Measurements from ENCODE around the gene FAM222B. TPM values are rescaled to one million over a fixed set of nuclear protein-coding genes. Genes with fewer than 3 reads are reported as not detected.

The FAM222B gene
- total and polyA plus RNA-seq, 9 of the 15 experiments (the other 6 are each of a cell fraction or from before 2014, with no cell fraction given): 4.0 to 34.6 (median 7.5) TPM

GRCh38 chr17:28735242-28735722, 107.3 kb downstream of the FAM222B start (continued):
- TF ChIP-seq, protein P1, sequence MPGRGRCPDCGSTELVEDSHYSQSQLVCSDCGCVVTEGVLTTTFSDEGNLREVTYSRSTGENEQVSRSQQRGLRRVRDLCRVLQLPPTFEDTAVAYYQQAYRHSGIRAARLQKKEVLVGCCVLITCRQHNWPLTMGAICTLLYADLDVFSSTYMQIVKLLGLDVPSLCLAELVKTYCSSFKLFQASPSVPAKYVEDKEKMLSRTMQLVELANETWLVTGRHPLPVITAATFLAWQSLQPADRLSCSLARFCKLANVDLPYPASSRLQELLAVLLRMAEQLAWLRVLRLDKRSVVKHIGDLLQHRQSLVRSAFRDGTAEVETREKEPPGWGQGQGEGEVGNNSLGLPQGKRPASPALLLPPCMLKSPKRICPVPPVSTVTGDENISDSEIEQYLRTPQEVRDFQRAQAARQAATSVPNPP (IDR thresholded peaks at IDR 0.05; ENCODE audit: borderline replicate concordance, insufficient read depth, insufficient read length): no peak
- 0 out of 4 replicates have a peak, but pooled peaks of 1 of the 2 experiments have one; percentile 25 for TF ChIP-seq SRF (CRISPR knock-in tag; IDR thresholded peaks at IDR 0.05)
- no peak for TF ChIP-seq IRF1 (CRISPR knock-in tag; IDR thresholded peaks at IDR 0.05; ENCODE audit: borderline replicate concordance)
- no peak for TF ChIP-seq MXI1 (IDR thresholded peaks at IDR 0.05; ENCODE audit: low read depth, low read length)
- TF ChIP-seq ZNF707 (CRISPR knock-in tag; conservative IDR thresholded peaks at IDR 0.05): no peak
- no peak for TF ChIP-seq NR1H2 (CRISPR knock-in tag; IDR thresholded peaks at IDR 0.05)
- TF ChIP-seq HINFP (tag; conservative IDR thresholded peaks at IDR 0.05; ENCODE audit: low read depth): 0 out of 2 replicates have a peak, but pooled peaks have one; percentile 30
- TF ChIP-seq ZNF780A (CRISPR knock-in tag; IDR thresholded peaks at IDR 0.05): no peak
- TF ChIP-seq RBM34 (IDR thresholded peaks at IDR 0.05; ENCODE audit: borderline replicate concordance, insufficient read depth, low read length): no peak
- TF ChIP-seq HNRNPLL (IDR thresholded peaks at IDR 0.05; ENCODE audit: low read depth, low read length, poor library complexity, severe bottlenecking): no peak
- TF ChIP-seq, protein P2, sequence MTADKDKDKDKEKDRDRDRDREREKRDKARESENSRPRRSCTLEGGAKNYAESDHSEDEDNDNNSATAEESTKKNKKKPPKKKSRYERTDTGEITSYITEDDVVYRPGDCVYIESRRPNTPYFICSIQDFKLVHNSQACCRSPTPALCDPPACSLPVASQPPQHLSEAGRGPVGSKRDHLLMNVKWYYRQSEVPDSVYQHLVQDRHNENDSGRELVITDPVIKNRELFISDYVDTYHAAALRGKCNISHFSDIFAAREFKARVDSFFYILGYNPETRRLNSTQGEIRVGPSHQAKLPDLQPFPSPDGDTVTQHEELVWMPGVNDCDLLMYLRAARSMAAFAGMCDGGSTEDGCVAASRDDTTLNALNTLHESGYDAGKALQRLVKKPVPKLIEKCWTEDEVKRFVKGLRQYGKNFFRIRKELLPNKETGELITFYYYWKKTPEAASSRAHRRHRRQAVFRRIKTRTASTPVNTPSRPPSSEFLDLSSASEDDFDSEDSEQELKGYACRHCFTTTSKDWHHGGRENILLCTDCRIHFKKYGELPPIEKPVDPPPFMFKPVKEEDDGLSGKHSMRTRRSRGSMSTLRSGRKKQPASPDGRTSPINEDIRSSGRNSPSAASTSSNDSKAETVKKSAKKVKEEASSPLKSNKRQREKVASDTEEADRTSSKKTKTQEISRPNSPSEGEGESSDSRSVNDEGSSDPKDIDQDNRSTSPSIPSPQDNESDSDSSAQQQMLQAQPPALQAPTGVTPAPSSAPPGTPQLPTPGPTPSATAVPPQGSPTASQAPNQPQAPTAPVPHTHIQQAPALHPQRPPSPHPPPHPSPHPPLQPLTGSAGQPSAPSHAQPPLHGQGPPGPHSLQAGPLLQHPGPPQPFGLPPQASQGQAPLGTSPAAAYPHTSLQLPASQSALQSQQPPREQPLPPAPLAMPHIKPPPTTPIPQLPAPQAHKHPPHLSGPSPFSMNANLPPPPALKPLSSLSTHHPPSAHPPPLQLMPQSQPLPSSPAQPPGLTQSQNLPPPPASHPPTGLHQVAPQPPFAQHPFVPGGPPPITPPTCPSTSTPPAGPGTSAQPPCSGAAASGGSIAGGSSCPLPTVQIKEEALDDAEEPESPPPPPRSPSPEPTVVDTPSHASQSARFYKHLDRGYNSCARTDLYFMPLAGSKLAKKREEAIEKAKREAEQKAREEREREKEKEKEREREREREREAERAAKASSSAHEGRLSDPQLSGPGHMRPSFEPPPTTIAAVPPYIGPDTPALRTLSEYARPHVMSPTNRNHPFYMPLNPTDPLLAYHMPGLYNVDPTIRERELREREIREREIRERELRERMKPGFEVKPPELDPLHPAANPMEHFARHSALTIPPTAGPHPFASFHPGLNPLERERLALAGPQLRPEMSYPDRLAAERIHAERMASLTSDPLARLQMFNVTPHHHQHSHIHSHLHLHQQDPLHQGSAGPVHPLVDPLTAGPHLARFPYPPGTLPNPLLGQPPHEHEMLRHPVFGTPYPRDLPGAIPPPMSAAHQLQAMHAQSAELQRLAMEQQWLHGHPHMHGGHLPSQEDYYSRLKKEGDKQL (CRISPR knock-in tag; IDR thresholded peaks at IDR 0.05; ENCODE audit: borderline replicate concordance): no peak
- no peak for TF ChIP-seq SREBF1 (IDR thresholded peaks at IDR 0.05; ENCODE audit: borderline replicate concordance, low read depth, low read length)
- peak; percentile 67; the same call in 1 of the 2 replicates for TF ChIP-seq CTBP1 (IDR thresholded peaks at IDR 0.05; ENCODE audit: borderline replicate concordance)
- TF ChIP-seq MYBL2 (IDR thresholded peaks at IDR 0.05; ENCODE audit: low read depth): no peak
- TF ChIP-seq MYBL2 (CRISPR knock-in tag; IDR thresholded peaks at IDR 0.05; ENCODE audit: borderline replicate concordance): no peak
- TF ChIP-seq, protein P3, sequence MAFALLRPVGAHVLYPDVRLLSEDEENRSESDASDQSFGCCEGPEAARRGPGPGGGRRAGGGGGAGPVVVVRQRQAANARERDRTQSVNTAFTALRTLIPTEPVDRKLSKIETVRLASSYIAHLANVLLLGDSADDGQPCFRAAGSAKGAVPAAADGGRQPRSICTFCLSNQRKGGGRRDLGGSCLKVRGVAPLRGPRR (CRISPR knock-in tag; IDR thresholded peaks at IDR 0.05): no peak
- no peak for TF ChIP-seq ILK (tag; IDR thresholded peaks at IDR 0.05; ENCODE audit: borderline replicate concordance, low read depth)

Data from K562 (cell line).